Mesodermal cell (in vitro differentiated cells): ENCODE measurements around the gene AP3S2. TPM values are rescaled to one million over a fixed set of nuclear protein-coding genes. Genes with fewer than 3 reads are reported as not detected.
"Not testable (repeated sequence)": the region's sequence is repeated elsewhere in the genome, so short reads cannot be mapped to it uniquely, and the experiment has no call there.

ENCODE experiments used
- H3K27ac ChIP-seq: 2 replicates; pipeline ENCODE4 v1.7.0; 2013; ENCODE audit warnings: mild to moderate bottlenecking, low read depth, low read length, moderate library complexity; ENCODE audit not compliant: severe bottlenecking
- H3K36me3 ChIP-seq: 2 replicates; pipeline ENCODE4 v1.7.1; 2013; ENCODE audit warnings: mild to moderate bottlenecking, low read length, moderate library complexity; ENCODE audit not compliant: control insufficient read depth, insufficient read depth
- H3K4me1 ChIP-seq: one replicate; pipeline ENCODE4 v1.7.1; 2013; ENCODE audit warnings: mild to moderate bottlenecking, low read length; ENCODE audit not compliant: insufficient read depth, control insufficient read depth, poor library complexity, severe bottlenecking
- H3K4me3 ChIP-seq: 2 replicates; pipeline ENCODE4 v1.7.0; 2013; ENCODE audit warnings: low read length, control low read depth, mild to moderate bottlenecking; ENCODE audit not compliant: insufficient read depth, poor library complexity, severe bottlenecking; ENCODE audit errors: extremely low read depth
- H3K9me3 ChIP-seq: 2 replicates; pipeline ENCODE4 v1.7.1; 2013; ENCODE audit warnings: mild to moderate bottlenecking, low read length, moderate library complexity; ENCODE audit not compliant: control insufficient read depth
- WGBS, 2 experiments: methylation state at CpG; one replicate each; pipeline ENCODE4 v1.1.5; 2013; ENCODE audit warnings: missing lambda C conversion rate in 2 of 2; ENCODE audit not compliant: insufficient coverage in 2 of 2; 5-methylcytosine and 5-hydroxymethylcytosine counted together
- polyA plus RNA-seq, 2 experiments: library from polyadenylated mRNA; stranded (reverse); fragments of 50-300 nt; gene quantifications; one replicate each; pipeline ENCODE4 v1.2.3, GENCODE V29; 2013

AP3S2 gene
- polyA plus RNA-seq (2013, experiment 1 of 2): 34.7 TPM
- 33.9 TPM for polyA plus RNA-seq (2013, experiment 2 of 2)

DNA sequence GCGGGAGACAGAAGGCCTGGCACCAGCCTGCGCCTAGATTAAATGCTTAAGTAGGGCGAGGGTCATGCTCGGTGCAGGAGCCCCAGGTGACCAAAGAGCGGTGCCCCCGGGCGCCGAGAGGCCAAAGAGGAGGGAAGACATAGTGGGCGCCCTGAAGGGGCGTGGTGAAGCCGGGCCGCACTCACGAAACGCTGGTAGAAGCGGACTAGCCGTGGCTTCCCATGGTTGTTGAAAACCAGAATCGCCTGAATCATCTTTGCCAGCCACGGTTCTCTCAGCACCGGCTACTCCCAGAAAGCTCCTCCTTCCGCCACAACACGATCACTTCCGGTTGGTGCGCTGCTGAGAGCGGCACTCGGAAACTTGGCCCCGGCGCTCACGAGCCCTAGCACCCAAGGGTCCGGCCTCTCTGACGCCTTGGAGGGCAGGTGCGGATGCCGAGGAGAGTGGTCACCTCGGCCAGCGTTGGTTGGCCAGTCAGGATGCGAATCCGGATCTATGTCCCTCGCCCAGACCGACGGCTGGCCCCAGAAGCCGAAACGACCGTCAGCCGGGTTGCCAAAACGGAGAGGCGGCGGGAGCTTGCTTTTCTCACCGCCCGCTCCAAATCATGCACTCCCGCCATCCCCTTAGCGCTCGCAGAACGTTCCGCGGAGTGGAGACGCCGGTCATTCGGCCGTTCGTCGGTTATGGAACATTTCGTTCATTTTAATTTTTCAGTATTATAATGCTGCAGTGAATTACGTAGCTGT, at the start of gene AP3S2:
AP3S2 (minus strand) TSS at position 299 of the 752 bp plus-strand sequence; CDS start at position 254, 45 bp downstream.
- peak within 1 kb of the TSS; percentile 89 for H3K27ac ChIP-seq
- H3K4me1 ChIP-seq: peaks cover 5% of the 10 kb centered on the region
- peak within 1 kb of the TSS; percentile 89 for H3K4me3 ChIP-seq
- 0% methylated on average over 42 to 59 of the region's 62 CpGs for WGBS, 2 experiments
- H3K36me3 ChIP-seq: peaks cover 2% of the 10 kb centered on the region
- no peaks in the 10 kb centered on the region for H3K9me3 ChIP-seq

DNA sequence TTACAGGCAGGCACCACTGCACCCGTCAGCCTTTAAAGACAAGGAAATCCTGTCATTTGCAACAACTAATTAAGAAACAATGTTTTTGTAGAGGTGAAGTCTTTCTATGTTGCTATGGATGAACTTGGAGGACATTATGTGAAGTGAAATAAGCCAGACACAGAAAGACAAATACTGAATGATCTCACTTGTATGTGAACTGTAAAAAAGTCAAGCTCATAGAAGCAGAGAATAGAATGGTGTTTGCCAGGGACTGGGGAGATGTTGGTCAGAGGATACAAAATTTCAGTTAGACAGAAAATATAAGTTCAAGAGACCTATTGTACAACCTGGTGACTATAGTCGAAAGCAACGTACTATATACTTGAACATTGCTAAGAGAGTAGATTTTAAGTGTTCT, 46.1 kb upstream of the AP3S2 start:
- Histone ChIP-seq H3K9me3 (no peaks in the 10 kb centered on the region), H3K36me3 (no peaks in the 10 kb centered on the region), H3K4me3 (no peak overlapping the region), H3K4me1 (no peaks in the 10 kb centered on the region), H3K27ac (no peak overlapping the region)
- 100% methylated on average over 2 of the region's 3 CpGs; no CpG with 5 or more reads in 1 of the 2 experiments for WGBS, 2 experiments

DNA sequence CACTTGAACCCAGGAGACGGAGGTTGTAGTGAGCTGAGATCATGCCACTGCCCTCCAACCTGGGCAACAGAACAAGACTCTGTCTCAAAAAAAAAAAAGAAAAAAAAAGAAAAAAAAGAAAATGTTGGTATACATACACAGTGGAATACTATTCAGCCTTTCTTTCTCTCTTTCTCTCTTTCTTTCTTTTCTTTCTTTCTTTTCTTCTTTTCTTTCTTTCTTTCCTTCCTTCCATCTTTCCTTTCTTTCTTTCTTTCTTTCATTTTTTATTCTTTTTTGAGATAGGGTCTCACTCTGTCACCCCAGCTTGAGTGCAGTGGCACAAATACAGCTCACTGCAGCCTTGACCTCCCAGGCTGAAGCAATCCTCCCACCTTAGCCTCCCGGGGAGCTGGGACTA, 45.6 kb upstream of the AP3S2 start:
- not testable (repeated sequence) for H3K9me3 ChIP-seq

DNA sequence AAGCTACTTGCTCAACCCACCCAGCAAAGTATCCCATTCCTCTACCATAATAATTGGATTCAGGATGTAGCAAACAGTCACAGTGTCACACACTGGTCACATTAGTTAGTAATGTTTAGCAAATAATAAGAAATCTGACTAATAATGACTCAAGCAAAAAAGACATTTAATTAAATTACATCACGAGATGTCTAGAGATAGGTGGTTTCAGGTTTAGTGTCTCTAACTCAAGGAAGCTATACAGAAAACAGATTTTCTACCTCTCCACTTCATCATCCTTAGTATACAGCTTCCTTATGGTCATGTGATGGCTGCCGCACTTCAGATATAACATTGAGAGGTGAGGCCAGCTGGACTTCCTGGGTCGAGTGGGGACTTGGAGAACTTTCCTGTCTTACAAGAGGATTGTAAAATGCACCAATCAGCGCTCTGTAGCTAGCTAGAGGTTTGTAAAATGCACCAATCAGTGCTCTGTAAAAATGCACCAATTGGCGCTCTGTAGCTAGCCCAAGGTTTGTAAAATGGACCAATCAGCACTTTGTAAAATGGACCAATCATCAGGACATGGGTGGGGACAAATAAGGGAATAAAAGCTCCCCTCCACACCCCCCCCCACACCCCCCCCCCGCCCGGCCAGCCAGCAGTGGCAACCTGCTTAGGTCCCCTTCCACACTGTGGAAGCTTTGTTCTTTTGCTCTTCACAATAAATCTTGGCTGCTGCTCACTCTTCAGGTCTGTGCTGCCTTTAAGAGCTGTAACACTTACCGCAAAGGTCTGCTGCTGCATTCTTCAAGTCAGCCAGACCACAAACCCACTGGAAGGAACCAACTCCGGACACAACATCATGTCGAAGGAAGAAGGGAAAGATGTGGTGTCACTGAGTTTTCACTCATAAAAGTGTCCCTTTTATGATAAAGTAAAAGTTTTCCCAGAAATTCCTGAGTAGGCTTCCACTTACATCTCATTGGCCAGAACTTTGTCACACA, 43.9 kb upstream of the AP3S2 start:
- 90 to 100% methylated on average over 3 of the region's 10 CpGs for WGBS, 2 experiments
- H3K36me3 ChIP-seq: no peaks in the 10 kb centered on the region

More for the DNA sequence above, 45.6 kb upstream of the AP3S2 start:
- 100% methylated on average over 1 of the region's 2 CpGs for WGBS, 2 experiments
- H3K4me1 ChIP-seq, H3K4me3 ChIP-seq, H3K27ac ChIP-seq, H3K36me3 ChIP-seq: not testable (repeated sequence)

DNA sequence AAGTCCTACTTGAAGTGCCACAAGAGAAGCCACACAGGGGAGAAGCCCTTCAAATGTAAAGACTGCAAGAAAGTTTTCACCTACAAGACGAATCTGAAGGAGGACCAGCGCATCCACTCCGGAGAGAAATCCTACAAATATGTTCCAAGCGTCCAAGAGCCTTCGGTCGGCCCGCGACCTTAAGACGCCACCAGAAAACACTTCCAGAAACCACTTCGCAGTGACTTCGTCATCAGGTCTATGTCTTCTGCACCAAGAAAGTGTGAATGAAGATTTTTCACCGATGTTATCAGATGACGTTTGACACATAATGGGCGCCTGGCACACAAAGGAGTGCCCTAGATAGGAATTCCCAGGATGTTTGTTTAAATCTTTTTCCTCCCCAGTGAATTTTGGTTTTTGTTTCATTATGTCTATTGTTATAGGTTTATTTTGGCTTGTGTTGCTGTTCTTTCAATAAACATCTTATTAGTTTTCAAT, 43.0 kb upstream of the AP3S2 start:
- Histone ChIP-seq H3K9me3 (no peaks in the 10 kb centered on the region), H3K4me3 (no peak overlapping the region), H3K27ac (no peak overlapping the region), H3K4me1 (no peaks in the 10 kb centered on the region), H3K36me3 (no peaks in the 10 kb centered on the region)
- 94 to 99% methylated on average over 14 of the region's 14 CpGs for WGBS, 2 experiments

More for the DNA sequence above, 43.9 kb upstream of the AP3S2 start:
- H3K27ac ChIP-seq: no peak overlapping the region
- H3K4me3 ChIP-seq: no peak overlapping the region
- no peaks in the 10 kb centered on the region for H3K9me3 ChIP-seq
- H3K4me1 ChIP-seq: no peaks in the 10 kb centered on the region

DNA sequence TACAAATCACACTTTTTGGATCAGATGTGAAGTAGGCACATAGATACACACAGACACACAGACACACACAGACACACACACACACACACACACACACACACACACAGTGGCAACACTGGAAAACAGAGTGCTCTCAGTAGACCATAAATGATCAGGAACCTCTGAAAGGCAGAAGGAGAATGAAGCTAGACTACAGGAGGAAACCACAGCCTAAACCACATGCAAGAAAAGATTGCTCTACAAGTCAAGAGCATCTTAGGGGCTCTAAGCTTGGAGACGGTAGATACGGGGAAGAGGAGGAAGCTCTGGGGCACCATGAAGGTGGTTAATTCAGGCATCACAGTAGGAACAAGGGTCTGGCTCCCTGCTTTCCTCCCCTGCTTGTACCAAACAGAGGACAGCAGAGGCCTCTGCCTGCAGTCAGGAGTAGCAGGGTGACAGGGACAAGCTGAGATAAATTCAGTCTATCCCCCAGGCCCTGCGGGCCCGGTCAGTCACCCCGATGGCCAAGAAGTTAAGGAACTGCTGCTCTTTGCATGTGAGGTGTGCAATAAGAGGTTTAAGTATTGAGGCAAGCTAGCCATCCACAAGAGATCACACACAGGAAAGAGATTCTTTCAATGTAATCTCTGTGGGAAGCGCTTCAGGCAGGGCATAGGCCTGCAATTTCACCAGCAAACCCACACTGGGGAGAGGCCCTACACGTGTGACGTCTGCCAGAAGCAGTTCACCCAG, 42.4 kb upstream of the AP3S2 start:
- Histone ChIP-seq H3K4me1 (no peaks in the 10 kb centered on the region), H3K36me3 (no peaks in the 10 kb centered on the region), H3K27ac (no peak overlapping the region), H3K4me3 (no peak overlapping the region), H3K9me3 (no peaks in the 10 kb centered on the region)
- 96 to 98% methylated on average over 6 to 8 of the region's 8 CpGs for WGBS, 2 experiments

DNA sequence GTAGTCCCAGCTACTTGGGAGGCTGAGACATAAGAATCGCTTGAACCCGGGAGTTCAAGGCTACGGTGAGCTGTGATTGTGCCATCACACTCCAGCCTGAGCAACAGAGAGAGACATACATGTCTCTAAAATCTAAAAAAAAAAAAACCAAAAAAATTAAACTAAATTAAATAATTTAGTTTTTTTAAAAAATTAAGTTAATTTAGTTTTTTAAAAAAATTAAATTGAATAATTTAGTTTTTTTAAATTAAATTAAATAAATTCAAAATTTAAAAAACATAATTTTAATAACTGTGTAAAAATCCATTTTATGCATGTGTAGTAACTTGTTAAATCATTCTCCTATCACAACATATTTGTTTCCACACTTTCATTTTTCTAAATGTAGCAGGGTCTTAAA, 39.1 kb upstream of the AP3S2 start:
- no peak overlapping the region for H3K27ac ChIP-seq
- H3K36me3 ChIP-seq: no peaks in the 10 kb centered on the region
- no peaks in the 10 kb centered on the region for H3K4me1 ChIP-seq
- no peak overlapping the region for H3K4me3 ChIP-seq
- no CpG with 5 or more reads among the region's 3 CpGs for WGBS, 2 experiments
- H3K9me3 ChIP-seq: no peaks in the 10 kb centered on the region

DNA sequence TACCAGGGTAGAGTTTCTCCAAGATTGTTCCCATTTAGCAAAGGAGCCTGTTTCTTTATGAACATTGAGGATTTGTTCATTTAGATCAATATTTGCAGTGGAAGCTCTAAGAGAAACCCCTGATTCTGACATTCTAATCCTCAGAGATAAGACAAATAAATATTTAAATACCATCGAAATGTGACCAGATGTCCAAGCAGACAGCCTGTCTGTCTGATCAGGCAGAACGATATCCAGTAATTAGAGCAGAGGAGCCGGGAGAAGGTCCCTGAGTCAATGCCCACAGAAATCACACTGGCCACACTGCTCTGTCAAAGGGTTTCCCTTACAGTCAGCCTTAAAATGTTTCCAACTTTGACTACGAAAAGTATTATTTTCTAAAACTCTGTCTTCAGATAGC, 34.6 kb upstream of the AP3S2 start:
- Histone ChIP-seq H3K27ac (no peak overlapping the region), H3K36me3 (no peaks in the 10 kb centered on the region), H3K4me1 (no peaks in the 10 kb centered on the region), H3K9me3 (no peaks in the 10 kb centered on the region), H3K4me3 (no peak overlapping the region)
- 89 to 92% methylated on average over 4 of the region's 4 CpGs for WGBS, 2 experiments

DNA sequence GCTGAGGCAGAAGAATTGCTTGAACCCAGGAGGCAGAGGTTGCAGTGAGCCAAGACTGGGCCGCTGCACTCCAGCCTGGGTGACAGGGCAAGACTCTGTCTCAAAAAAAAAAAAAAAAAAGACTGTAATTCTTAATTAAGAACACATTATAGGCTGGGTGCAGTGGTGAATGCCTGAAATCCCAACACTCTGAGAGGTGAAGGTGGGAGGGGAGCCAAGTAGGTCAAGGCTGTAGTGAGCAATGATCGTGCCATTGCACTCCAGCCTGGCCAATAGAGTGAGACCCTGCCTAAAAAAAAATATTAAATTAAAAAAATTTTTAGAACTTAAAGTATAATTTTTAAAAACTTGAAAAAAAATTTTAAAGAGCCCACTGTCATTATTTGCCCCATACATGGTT, 32.4 kb upstream of the AP3S2 start:
- no peak overlapping the region for H3K4me3 ChIP-seq
- H3K4me1 ChIP-seq: no peaks in the 10 kb centered on the region
- no peaks in the 10 kb centered on the region for H3K9me3 ChIP-seq
- no peaks in the 10 kb centered on the region for H3K36me3 ChIP-seq
- H3K27ac ChIP-seq: no peak overlapping the region
- WGBS, 2 experiments: 100% methylated on average over 1 of the region's 2 CpGs; no CpG with 5 or more reads in 1 of the 2 experiments

DNA sequence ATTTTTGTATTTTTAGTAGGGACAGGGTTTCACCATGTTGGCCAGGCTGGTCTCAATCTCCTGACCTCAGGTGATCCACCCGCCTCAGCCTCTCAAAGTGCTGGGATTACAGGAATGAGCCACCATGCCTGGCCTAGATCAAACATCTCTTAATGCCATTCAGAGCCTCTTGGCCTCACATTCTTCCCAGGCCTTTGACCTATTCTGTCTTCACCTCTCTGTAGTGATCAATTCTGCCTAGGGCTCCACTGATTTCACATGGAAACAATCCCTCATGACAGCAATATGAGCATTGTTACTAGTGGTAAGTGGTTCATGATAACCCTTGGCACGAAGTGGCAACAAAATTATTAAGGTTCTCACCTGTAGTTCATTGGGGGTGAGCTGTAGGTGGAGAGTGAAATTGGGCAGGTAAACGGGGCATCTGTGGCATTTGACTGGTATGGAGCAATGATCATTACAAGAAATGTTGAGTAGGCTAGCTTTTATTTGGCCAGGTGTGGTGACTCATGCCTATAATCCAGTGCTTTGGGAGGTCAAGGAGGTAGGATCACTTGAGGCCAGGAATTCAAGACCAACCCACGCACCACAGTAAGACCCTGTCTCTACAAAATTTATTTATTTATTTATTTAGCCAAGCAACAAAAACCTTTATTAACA, 23.8 kb upstream of the AP3S2 start:
- no peaks in the 10 kb centered on the region for H3K4me1 ChIP-seq
- no peaks in the 10 kb centered on the region for H3K36me3 ChIP-seq
- 89 to 92% methylated on average over 3 of the region's 4 CpGs for WGBS, 2 experiments

More for the DNA sequence above, 23.8 kb upstream of the AP3S2 start:
- no peak overlapping the region for H3K27ac ChIP-seq
- H3K9me3 ChIP-seq: no peaks in the 10 kb centered on the region
- H3K4me3 ChIP-seq: no peak overlapping the region
